SK-N-SH treated with all-trans-retinoic acid at 6 μM for 48 hours (cell line): Measurements from ENCODE around the gene FOXJ3.

Experiments used
- ATAC-seq: fragments of 200-7000 bp; cut with Tn5 transposase; 3 replicates; pipeline ENCODE4 v1.9.1; 2020; ENCODE audit warnings: mild to moderate bottlenecking, moderate library complexity
- ARNTL ChIP-seq: fragments of 450-650 bp; formaldehyde crosslinking; IDR thresholded peaks from 2 replicates; pipeline ENCODE4 v1.5.0; 2020; ENCODE audit warnings: low read depth, mild to moderate bottlenecking, moderate library complexity, borderline replicate concordance
- BACH2 ChIP-seq: fragments of 250-450 bp; sonication (Bioruptor Pico); IDR thresholded peaks from 2 replicates; pipeline ENCODE4 v1.9.0; 2021; ENCODE audit warnings: mild to moderate bottlenecking, borderline replicate concordance
- CSDC2 ChIP-seq: fragments of 250-450 bp; sonication (Bioruptor Pico); IDR thresholded peaks from 2 replicates; pipeline ENCODE4 v1.5.0; 2020; ENCODE audit warnings: mild to moderate bottlenecking, moderate library complexity
- GLIS3 ChIP-seq: fragments of 250-450 bp; sonication (Bioruptor Pico); IDR thresholded peaks from 2 replicates; pipeline ENCODE4 v1.5.0; 2020; ENCODE audit warnings: mild to moderate bottlenecking, moderate library complexity
- ISL1 ChIP-seq: fragments of 250-450 bp; sonication (Bioruptor Pico); IDR thresholded peaks from 2 replicates; pipeline ENCODE4 v2.1.2; 2022; ENCODE audit warnings: mild to moderate bottlenecking, moderate library complexity
- PPARA ChIP-seq: fragments of 250-450 bp; sonication (Bioruptor Pico); IDR thresholded peaks from 2 replicates; pipeline ENCODE4 v1.5.0; 2020; ENCODE audit warnings: mild to moderate bottlenecking, borderline replicate concordance
- RARB ChIP-seq: fragments of 250-450 bp; sonication (Bioruptor Pico); IDR thresholded peaks from 2 replicates; pipeline ENCODE4 v1.8.0; 2021; ENCODE audit warnings: mild to moderate bottlenecking, moderate library complexity
- SNAI2 ChIP-seq: fragments of 250-450 bp; sonication (Bioruptor Pico); IDR thresholded peaks from 2 replicates; pipeline ENCODE4 v1.5.0; 2020; ENCODE audit warnings: mild to moderate bottlenecking, moderate library complexity
- TCF4 ChIP-seq: fragments of 250-450 bp; sonication (Bioruptor Pico); IDR thresholded peaks from 2 replicates; pipeline ENCODE4 v1.8.0; 2021; ENCODE audit warnings: mild to moderate bottlenecking, moderate library complexity, borderline replicate concordance
- TOX ChIP-seq: fragments of 250-450 bp; sonication (Bioruptor Pico); IDR thresholded peaks from 2 replicates; pipeline ENCODE4 v1.8.0; 2021; ENCODE audit warnings: mild to moderate bottlenecking, moderate library complexity, borderline replicate concordance
- ZC3H10 ChIP-seq: fragments of 250-450 bp; sonication (Bioruptor Pico); IDR thresholded peaks from 2 replicates; pipeline ENCODE4 v1.5.1; 2021; ENCODE audit warnings: mild to moderate bottlenecking, moderate library complexity
- ZFP3 ChIP-seq: fragments of 250-450 bp; sonication (Bioruptor Pico); IDR thresholded peaks from 2 replicates; pipeline ENCODE4 v1.5.0; 2020; ENCODE audit warnings: mild to moderate bottlenecking, moderate library complexity
- ZFP30 ChIP-seq: fragments of 450-650 bp; formaldehyde crosslinking; IDR thresholded peaks from 2 replicates; pipeline ENCODE4 v1.5.0; 2022; ENCODE audit warnings: mild to moderate bottlenecking, moderate library complexity
- ZNF565 ChIP-seq: fragments of 450-650 bp; formaldehyde crosslinking; conservative IDR thresholded peaks from 2 replicates; pipeline ENCODE4 v1.5.0; 2020; ENCODE audit warnings: low read depth, mild to moderate bottlenecking, moderate library complexity
- ZNF70 ChIP-seq: fragments of 450-650 bp; formaldehyde crosslinking; IDR thresholded peaks from 2 replicates; pipeline ENCODE4 v1.5.0; 2020; ENCODE audit warnings: mild to moderate bottlenecking, moderate library complexity
- ZNF8 ChIP-seq: fragments of 450-650 bp; formaldehyde crosslinking; IDR thresholded peaks from 2 replicates; pipeline ENCODE4 v1.5.0; 2020; ENCODE audit warnings: mild to moderate bottlenecking, moderate library complexity
- TF ChIP-seq, protein P1 (sequence below): fragments of 250-450 bp; sonication (Bioruptor Pico); IDR thresholded peaks from 2 replicates; pipeline ENCODE4 v1.5.0; 2020; ENCODE audit warnings: mild to moderate bottlenecking, moderate library complexity
- TF ChIP-seq, protein P2 (sequence below): fragments of 250-450 bp; sonication (Bioruptor Pico); IDR thresholded peaks from 2 replicates; pipeline ENCODE4 v1.8.0; 2020; ENCODE audit warnings: mild to moderate bottlenecking, moderate library complexity, borderline replicate concordance
- TF ChIP-seq, protein P3 (sequence below): fragments of 250-450 bp; sonication (Bioruptor Pico); IDR thresholded peaks from 2 replicates; pipeline ENCODE4 v1.5.1; 2020; ENCODE audit warnings: low read depth, mild to moderate bottlenecking, moderate library complexity
- TF ChIP-seq, protein P4 (sequence below): fragments of 250-450 bp; sonication (Bioruptor Pico); IDR thresholded peaks from 2 replicates; pipeline ENCODE4 v1.5.1; 2021; ENCODE audit warnings: mild to moderate bottlenecking, moderate library complexity
- TF ChIP-seq, protein P5 (sequence below): fragments of 250-450 bp; sonication (Bioruptor Pico); IDR thresholded peaks from 2 replicates; pipeline ENCODE4 v1.8.0; 2021; ENCODE audit warnings: low read depth, mild to moderate bottlenecking, moderate library complexity, borderline replicate concordance

The FOXJ3 gene

DNA sequence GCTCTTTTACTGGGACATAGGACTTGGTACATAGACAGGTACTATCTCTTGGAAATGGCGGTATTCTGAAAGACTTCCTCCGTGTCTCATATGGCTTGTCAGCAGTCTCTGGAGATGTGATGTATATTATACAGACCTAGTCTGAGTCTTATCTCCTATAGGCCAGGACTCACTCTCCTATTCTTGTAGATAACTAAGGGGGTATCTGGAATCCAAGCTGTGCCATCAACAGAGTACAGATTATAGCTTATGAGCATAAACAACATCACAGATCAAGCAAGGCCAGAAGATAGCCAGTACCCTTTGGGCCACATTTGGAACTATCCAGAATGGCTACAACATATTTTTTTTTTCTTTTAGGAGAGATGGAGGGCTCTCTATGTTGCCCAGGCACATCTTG lies 29.5 kb upstream of the FOXJ3 start:
- no peak for ATAC-seq
- TF ChIP-seq, protein P1, sequence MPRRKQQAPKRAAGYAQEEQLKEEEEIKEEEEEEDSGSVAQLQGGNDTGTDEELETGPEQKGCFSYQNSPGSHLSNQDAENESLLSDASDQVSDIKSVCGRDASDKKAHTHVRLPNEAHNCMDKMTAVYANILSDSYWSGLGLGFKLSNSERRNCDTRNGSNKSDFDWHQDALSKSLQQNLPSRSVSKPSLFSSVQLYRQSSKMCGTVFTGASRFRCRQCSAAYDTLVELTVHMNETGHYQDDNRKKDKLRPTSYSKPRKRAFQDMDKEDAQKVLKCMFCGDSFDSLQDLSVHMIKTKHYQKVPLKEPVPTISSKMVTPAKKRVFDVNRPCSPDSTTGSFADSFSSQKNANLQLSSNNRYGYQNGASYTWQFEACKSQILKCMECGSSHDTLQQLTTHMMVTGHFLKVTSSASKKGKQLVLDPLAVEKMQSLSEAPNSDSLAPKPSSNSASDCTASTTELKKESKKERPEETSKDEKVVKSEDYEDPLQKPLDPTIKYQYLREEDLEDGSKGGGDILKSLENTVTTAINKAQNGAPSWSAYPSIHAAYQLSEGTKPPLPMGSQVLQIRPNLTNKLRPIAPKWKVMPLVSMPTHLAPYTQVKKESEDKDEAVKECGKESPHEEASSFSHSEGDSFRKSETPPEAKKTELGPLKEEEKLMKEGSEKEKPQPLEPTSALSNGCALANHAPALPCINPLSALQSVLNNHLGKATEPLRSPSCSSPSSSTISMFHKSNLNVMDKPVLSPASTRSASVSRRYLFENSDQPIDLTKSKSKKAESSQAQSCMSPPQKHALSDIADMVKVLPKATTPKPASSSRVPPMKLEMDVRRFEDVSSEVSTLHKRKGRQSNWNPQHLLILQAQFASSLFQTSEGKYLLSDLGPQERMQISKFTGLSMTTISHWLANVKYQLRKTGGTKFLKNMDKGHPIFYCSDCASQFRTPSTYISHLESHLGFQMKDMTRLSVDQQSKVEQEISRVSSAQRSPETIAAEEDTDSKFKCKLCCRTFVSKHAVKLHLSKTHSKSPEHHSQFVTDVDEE, result no peak
- no peak for TF ChIP-seq ISL1 (CRISPR knock-in tag)
- TF ChIP-seq, protein P2, sequence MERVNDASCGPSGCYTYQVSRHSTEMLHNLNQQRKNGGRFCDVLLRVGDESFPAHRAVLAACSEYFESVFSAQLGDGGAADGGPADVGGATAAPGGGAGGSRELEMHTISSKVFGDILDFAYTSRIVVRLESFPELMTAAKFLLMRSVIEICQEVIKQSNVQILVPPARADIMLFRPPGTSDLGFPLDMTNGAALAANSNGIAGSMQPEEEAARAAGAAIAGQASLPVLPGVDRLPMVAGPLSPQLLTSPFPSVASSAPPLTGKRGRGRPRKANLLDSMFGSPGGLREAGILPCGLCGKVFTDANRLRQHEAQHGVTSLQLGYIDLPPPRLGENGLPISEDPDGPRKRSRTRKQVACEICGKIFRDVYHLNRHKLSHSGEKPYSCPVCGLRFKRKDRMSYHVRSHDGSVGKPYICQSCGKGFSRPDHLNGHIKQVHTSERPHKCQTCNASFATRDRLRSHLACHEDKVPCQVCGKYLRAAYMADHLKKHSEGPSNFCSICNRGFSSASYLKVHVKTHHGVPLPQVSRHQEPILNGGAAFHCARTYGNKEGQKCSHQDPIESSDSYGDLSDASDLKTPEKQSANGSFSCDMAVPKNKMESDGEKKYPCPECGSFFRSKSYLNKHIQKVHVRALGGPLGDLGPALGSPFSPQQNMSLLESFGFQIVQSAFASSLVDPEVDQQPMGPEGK (CRISPR knock-in tag), result no peak
- TF ChIP-seq, protein P3, sequence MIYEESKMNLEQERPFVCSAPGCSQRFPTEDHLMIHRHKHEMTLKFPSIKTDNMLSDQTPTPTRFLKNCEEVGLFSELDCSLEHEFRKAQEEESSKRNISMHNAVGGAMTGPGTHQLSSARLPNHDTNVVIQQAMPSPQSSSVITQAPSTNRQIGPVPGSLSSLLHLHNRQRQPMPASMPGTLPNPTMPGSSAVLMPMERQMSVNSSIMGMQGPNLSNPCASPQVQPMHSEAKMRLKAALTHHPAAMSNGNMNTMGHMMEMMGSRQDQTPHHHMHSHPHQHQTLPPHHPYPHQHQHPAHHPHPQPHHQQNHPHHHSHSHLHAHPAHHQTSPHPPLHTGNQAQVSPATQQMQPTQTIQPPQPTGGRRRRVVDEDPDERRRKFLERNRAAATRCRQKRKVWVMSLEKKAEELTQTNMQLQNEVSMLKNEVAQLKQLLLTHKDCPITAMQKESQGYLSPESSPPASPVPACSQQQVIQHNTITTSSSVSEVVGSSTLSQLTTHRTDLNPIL, result no peak
- no peak for TF ChIP-seq PPARA (CRISPR knock-in tag)
- TF ChIP-seq ZFP30, result no peak
- TF ChIP-seq, protein P4, sequence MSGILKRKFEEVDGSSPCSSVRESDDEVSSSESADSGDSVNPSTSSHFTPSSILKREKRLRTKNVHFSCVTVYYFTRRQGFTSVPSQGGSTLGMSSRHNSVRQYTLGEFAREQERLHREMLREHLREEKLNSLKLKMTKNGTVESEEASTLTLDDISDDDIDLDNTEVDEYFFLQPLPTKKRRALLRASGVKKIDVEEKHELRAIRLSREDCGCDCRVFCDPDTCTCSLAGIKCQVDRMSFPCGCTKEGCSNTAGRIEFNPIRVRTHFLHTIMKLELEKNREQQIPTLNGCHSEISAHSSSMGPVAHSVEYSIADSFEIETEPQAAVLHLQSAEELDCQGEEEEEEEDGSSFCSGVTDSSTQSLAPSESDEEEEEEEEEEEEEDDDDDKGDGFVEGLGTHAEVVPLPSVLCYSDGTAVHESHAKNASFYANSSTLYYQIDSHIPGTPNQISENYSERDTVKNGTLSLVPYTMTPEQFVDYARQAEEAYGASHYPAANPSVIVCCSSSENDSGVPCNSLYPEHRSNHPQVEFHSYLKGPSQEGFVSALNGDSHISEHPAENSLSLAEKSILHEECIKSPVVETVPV (CRISPR knock-in tag), result no peak
- no peak for TF ChIP-seq ZNF70 (CRISPR knock-in tag)
- TF ChIP-seq ZC3H10 (CRISPR knock-in tag), result no peak

DNA sequence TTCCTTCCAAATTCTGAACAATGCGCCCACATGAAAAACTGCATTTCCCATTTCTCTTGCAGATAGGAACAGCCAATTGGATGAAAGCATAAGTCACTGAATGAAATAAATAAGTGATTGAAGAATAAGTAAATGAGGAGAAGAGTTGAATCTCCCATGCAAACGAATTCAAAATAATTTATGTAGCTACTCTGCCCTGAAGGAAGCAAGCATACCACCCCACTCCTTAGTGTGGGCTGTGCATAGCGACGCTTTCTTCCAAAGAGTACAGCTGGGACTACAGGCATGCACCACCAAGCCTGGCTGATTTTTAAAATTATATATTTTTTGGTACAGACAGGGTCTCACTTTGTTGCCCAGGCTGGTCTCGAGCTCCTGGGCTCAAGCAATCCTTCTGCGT lies 29.1 kb upstream of the FOXJ3 start:
- TF ChIP-seq ARNTL (CRISPR knock-in tag), result no peak
- TF ChIP-seq PPARA (CRISPR knock-in tag), result no peak
- TF ChIP-seq, protein P5, sequence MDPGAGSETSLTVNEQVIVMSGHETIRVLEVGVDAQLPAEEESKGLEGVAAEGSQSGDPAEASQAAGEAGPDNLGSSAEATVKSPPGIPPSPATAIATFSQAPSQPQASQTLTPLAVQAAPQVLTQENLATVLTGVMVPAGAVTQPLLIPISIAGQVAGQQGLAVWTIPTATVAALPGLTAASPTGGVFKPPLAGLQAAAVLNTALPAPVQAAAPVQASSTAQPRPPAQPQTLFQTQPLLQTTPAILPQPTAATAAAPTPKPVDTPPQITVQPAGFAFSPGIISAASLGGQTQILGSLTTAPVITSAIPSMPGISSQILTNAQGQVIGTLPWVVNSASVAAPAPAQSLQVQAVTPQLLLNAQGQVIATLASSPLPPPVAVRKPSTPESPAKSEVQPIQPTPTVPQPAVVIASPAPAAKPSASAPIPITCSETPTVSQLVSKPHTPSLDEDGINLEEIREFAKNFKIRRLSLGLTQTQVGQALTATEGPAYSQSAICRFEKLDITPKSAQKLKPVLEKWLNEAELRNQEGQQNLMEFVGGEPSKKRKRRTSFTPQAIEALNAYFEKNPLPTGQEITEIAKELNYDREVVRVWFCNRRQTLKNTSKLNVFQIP (CRISPR knock-in tag), result no peak
- TF ChIP-seq SNAI2 (CRISPR knock-in tag), result no peak
- no peak for TF ChIP-seq ZNF70 (CRISPR knock-in tag)
- no peak for TF ChIP-seq ISL1 (CRISPR knock-in tag)
- TF ChIP-seq ZFP3 (CRISPR knock-in tag), result no peak
- TF ChIP-seq ZNF8 (CRISPR knock-in tag), result no peak
- TF ChIP-seq BACH2 (CRISPR knock-in tag), result no peak
- TF ChIP-seq TOX, result no peak
- TF ChIP-seq, protein P4 (CRISPR knock-in tag), result no peak
- TF ChIP-seq ZNF565 (CRISPR knock-in tag), result no peak
- TF ChIP-seq RARB, result no peak
- no peak for TF ChIP-seq TCF4 (CRISPR knock-in tag)
- TF ChIP-seq GLIS3 (CRISPR knock-in tag), result no peak
- TF ChIP-seq, protein P3, result no peak
- TF ChIP-seq CSDC2 (CRISPR knock-in tag), result no peak
- no peak for ATAC-seq
